NB4 (cell line): ENCODE data around the gene TARBP1.

Experiments used
- POLR2A ChIP-seq: IDR thresholded peaks from 2 replicates; pipeline ENCODE4 v1.6.1; 2011; ENCODE audit warnings: mild to moderate bottlenecking; ENCODE audit not compliant: insufficient read length; ENCODE audit errors: extremely low read depth
- TF ChIP-seq, protein P1 (sequence below): IDR thresholded peaks from one replicate; pipeline ENCODE4 v1.5.1; 2012; ENCODE audit warnings: low read depth, low read length

DNA sequence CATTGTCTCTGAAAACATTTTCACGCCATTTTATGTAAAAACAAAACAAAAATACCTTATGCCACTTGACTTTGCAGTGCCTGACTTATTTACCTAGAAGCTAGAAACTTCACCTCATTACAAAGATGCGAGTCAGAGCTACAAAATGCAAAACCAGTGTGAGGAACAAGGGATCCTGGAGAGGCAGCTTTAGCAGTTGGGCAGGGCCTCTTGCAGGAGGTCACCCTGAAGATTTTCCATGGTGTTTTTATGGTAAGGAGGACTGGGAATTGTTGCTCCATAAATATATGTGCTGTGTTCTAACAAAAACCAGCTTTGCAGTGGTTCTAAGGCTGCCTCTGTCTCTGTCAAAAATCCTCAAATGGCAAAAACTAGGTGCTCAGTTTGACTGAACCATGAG, 36.4 kb upstream of the TARBP1 start:
- TF ChIP-seq, protein P1, sequence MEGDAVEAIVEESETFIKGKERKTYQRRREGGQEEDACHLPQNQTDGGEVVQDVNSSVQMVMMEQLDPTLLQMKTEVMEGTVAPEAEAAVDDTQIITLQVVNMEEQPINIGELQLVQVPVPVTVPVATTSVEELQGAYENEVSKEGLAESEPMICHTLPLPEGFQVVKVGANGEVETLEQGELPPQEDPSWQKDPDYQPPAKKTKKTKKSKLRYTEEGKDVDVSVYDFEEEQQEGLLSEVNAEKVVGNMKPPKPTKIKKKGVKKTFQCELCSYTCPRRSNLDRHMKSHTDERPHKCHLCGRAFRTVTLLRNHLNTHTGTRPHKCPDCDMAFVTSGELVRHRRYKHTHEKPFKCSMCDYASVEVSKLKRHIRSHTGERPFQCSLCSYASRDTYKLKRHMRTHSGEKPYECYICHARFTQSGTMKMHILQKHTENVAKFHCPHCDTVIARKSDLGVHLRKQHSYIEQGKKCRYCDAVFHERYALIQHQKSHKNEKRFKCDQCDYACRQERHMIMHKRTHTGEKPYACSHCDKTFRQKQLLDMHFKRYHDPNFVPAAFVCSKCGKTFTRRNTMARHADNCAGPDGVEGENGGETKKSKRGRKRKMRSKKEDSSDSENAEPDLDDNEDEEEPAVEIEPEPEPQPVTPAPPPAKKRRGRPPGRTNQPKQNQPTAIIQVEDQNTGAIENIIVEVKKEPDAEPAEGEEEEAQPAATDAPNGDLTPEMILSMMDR, result no peak
- no peak for TF ChIP-seq POLR2A
